Neural progenitor cell (in vitro differentiated cells): ENCODE results near the gene SACS. TPM values are rescaled to one million over a fixed set of nuclear protein-coding genes. Genes with fewer than 3 reads are reported as not detected.
"Not testable (repeated sequence)": the region's sequence is repeated elsewhere in the genome, so short reads cannot be mapped to it uniquely, and the experiment has no call there.

Experiments
- DNase-seq: peaks from one replicate; pipeline ENCODE4 v3.0.0-alpha.2; 2016; ENCODE audit warnings: low spot score
- H2AFZ ChIP-seq: fragments of 200-600 bp; sonication (generic); replicated peaks from 2 replicates; pipeline ENCODE4 v1.6.1; 2016; ENCODE audit warnings: antibody characterized with exemption
- H3F3A ChIP-seq: fragments of 200-600 bp; sonication (generic); 2 replicates; pipeline ENCODE4 v1.6.1; 2016; ENCODE audit warnings: antibody characterized with exemption, low read depth
- H3K27ac ChIP-seq: fragments of 200-600 bp; sonication (generic); 2 replicates; pipeline ENCODE4 v1.5.1; 2016; ENCODE audit warnings: mild to moderate bottlenecking
- H3K27me3 ChIP-seq: fragments of 200-600 bp; sonication (generic); 2 replicates; pipeline ENCODE4 v1.6.1; 2016; ENCODE audit warnings: mild to moderate bottlenecking, moderate library complexity
- H3K36me3 ChIP-seq: fragments of 200-600 bp; sonication (generic); 2 replicates; pipeline ENCODE4 v1.5.1; 2016
- H3K4me1 ChIP-seq: fragments of 200-600 bp; sonication (generic); 2 replicates; pipeline ENCODE4 v1.6.1; 2016; ENCODE audit warnings: mixed run types
- H3K4me2 ChIP-seq: fragments of 200-600 bp; sonication (generic); 2 replicates; pipeline ENCODE4 v1.6.1; 2016
- H3K4me3 ChIP-seq: fragments of 200-600 bp; sonication (generic); 2 replicates; pipeline ENCODE4 v1.5.1; 2016
- H3K79me2 ChIP-seq: fragments of 200-600 bp; sonication (generic); 2 replicates; pipeline ENCODE4 v1.6.1; 2016; ENCODE audit warnings: low read depth
- H3K9ac ChIP-seq: fragments of 200-600 bp; sonication (generic); 2 replicates; pipeline ENCODE4 v1.6.1; 2016
- H3K9me3 ChIP-seq: fragments of 200-600 bp; sonication (generic); 2 replicates; pipeline ENCODE4 v1.5.1; 2016; ENCODE audit warnings: low read depth
- H4K20me1 ChIP-seq: fragments of 200-600 bp; sonication (generic); 2 replicates; pipeline ENCODE4 v1.6.1; 2016; ENCODE audit warnings: low read depth
- H3K27ac Mint-ChIP-seq: 3 replicates; pipeline ENCODE4 v1.8.0; 2021; ENCODE audit warnings: mixed read lengths
- H3K27me3 Mint-ChIP-seq: 2 replicates; pipeline ENCODE4 v1.8.0; 2022; ENCODE audit warnings: low read depth, mild to moderate bottlenecking, inconsistent platforms, moderate library complexity, mixed read lengths; ENCODE audit not compliant: insufficient read depth
- H3K36me3 Mint-ChIP-seq: 3 replicates; pipeline ENCODE4 v1.8.0; 2021; ENCODE audit warnings: mixed read lengths
- H3K4me1 Mint-ChIP-seq: 3 replicates; pipeline ENCODE4 v1.8.0; 2021; ENCODE audit warnings: mixed read lengths
- H3K4me3 Mint-ChIP-seq: 3 replicates; pipeline ENCODE4 v1.8.0; 2021; ENCODE audit warnings: mild to moderate bottlenecking, moderate library complexity, mixed read lengths
- H3K9me3 Mint-ChIP-seq: 3 replicates; pipeline ENCODE4 v1.8.0; 2020; ENCODE audit warnings: mixed read lengths
- EZH2 ChIP-seq: fragments of 200-600 bp; sonication (generic); IDR thresholded peaks from 2 replicates; pipeline ENCODE4 v1.6.1; 2017; ENCODE audit warnings: antibody characterized with exemption, mild to moderate bottlenecking, moderate library complexity
- EZH2phosphoT487 ChIP-seq: fragments of 200-600 bp; sonication (generic); IDR thresholded peaks from 2 replicates; pipeline ENCODE4 v1.6.1; 2017; ENCODE audit warnings: antibody characterized with exemption
- total RNA-seq: library from RNA; depleted of rRNA; stranded (reverse); fragments of >200 nt; gene quantifications from 2 replicates; pipeline ENCODE4 v1.2.3, GENCODE V29; 2015; ENCODE audit warnings: low replicate concordance
- TF ChIP-seq, protein P1 (sequence below): fragments of 200-600 bp; sonication (generic); IDR thresholded peaks from 2 replicates; pipeline ENCODE4 v1.5.1; 2017; ENCODE audit warnings: antibody characterized with exemption, mild to moderate bottlenecking

The SACS gene
- total RNA-seq, 1 donor from 2014 or later: 77.7 TPM

DNA sequence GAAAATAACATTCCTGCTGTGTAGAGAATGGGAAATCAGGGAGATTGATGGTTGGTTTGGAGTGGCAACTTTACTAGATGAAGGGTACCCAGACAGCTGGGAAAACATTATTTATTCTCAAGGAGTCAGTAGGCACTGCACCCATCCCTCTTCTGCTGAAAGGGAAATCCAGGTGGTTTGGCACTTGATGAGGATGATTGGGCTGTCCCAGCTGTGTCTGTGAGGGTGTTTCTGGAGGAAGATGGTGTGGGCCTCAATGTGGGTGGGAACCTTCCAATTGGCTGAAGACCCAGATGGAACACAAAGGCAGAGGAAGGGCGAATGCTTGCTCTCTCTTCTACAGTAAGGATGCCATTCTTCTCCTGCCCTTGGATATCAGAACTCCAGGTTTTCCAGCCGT lies 10.4 kb upstream of the SACS start:
- no peaks in the 10 kb centered on the region for H3K36me3 ChIP-seq
- H3K9me3 ChIP-seq: no peaks in the 10 kb centered on the region
- H3K27me3 ChIP-seq: no peaks in the 10 kb centered on the region
- Mint-ChIP-seq H3K36me3 (no peaks in the 10 kb centered on the region), H3K27ac (peak overlapping the region; percentile 31), H3K4me3 (no peak overlapping the region), H3K9me3 (peaks cover 3% of the 10 kb centered on the region), H3K4me1 (peaks cover 4% of the 10 kb centered on the region), H3K27me3 (peaks cover 5% of the 10 kb centered on the region)
- H3K4me1 ChIP-seq: no peaks in the 10 kb centered on the region
- peaks cover 8% of the 10 kb centered on the region for H3F3A ChIP-seq
- no peaks in the 10 kb centered on the region for H4K20me1 ChIP-seq
- no peaks in the 10 kb centered on the region for H3K79me2 ChIP-seq
- no peak for DNase-seq
- TF ChIP-seq EZH2: no peak
- no peak for TF ChIP-seq EZH2phosphoT487
- TF ChIP-seq, protein P1, sequence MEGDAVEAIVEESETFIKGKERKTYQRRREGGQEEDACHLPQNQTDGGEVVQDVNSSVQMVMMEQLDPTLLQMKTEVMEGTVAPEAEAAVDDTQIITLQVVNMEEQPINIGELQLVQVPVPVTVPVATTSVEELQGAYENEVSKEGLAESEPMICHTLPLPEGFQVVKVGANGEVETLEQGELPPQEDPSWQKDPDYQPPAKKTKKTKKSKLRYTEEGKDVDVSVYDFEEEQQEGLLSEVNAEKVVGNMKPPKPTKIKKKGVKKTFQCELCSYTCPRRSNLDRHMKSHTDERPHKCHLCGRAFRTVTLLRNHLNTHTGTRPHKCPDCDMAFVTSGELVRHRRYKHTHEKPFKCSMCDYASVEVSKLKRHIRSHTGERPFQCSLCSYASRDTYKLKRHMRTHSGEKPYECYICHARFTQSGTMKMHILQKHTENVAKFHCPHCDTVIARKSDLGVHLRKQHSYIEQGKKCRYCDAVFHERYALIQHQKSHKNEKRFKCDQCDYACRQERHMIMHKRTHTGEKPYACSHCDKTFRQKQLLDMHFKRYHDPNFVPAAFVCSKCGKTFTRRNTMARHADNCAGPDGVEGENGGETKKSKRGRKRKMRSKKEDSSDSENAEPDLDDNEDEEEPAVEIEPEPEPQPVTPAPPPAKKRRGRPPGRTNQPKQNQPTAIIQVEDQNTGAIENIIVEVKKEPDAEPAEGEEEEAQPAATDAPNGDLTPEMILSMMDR: no peak
- H2AFZ ChIP-seq: peak overlapping the region; percentile 57
- H3K4me3 ChIP-seq: no peak overlapping the region
- no peak overlapping the region for H3K4me2 ChIP-seq
- no peak overlapping the region for H3K9ac ChIP-seq
- no peak overlapping the region for H3K27ac ChIP-seq

GRCh38 chr13:23443110-23443509 lies 9.6 kb upstream of the SACS start:
- Histone ChIP-seq H2AFZ (no peak overlapping the region), H3K27ac (no peak overlapping the region), H4K20me1 (no peaks in the 10 kb centered on the region), H3K79me2 (no peaks in the 10 kb centered on the region), H3K4me1 (no peaks in the 10 kb centered on the region), H3K9me3 (no peaks in the 10 kb centered on the region), H3F3A (peaks cover 3% of the 10 kb centered on the region), H3K36me3 (no peaks in the 10 kb centered on the region), H3K9ac (no peak overlapping the region), H3K27me3 (no peaks in the 10 kb centered on the region), H3K4me2 (no peak overlapping the region), H3K4me3 (no peak overlapping the region)
- no peak overlapping the region for H3K27ac Mint-ChIP-seq
- H3K36me3 Mint-ChIP-seq: no peaks in the 10 kb centered on the region
- no peak overlapping the region for H3K4me3 Mint-ChIP-seq
- DNase-seq: no peak
- TF ChIP-seq, protein P1: no peak
- TF ChIP-seq EZH2phosphoT487 (no peak), EZH2 (no peak)
- peaks cover 6% of the 10 kb centered on the region for H3K4me1 Mint-ChIP-seq
- peaks cover 3% of the 10 kb centered on the region for H3K9me3 Mint-ChIP-seq
- H3K27me3 Mint-ChIP-seq: peaks cover 5% of the 10 kb centered on the region

DNA sequence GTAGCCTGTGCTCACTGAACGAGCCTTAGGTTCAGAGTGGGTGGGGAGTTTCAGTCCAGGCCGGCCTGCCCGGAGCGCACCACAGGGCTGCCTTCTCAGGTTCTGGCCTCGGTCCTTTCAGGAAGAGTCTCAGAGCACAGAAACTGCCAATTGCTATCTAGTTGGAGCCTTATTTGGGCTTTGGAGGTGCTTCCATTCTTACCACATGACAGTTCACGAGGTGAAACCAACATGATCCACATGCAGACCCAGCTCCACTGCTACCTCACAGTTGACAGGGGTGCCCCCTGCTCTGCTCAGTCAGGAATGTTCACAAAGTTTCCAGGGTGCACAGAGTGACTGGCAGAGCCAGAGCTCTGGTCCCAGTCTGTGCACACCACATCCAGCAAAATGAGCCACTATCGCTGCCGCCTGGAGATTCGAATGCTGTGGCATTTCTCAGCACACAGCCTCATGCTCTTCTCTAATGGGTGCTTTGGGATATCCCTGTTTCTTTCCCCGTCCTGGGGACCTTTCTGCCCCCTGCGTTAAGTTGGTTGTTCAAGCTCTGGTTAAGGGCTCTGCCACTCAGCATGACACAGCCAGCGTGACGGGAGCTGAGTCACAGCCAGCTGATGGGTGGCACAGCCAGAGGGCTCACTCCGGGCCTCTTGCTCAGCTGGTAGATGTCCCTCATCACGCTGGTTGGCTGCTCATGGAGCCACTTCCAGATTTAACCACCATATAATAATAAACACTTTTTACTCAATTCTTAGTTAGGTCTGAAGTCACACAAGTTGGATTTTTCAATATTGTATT lies 7.5 kb upstream of the SACS start:
- no peaks in the 10 kb centered on the region for H3K79me2 ChIP-seq
- no peaks in the 10 kb centered on the region for H3F3A ChIP-seq
- no peaks in the 10 kb centered on the region for H4K20me1 ChIP-seq
- H3K9me3 ChIP-seq: no peaks in the 10 kb centered on the region
- Mint-ChIP-seq H3K36me3 (no peaks in the 10 kb centered on the region), H3K4me3 (no peak overlapping the region), H3K4me1 (peaks cover 10% of the 10 kb centered on the region), H3K9me3 (peaks cover 3% of the 10 kb centered on the region), H3K27me3 (peaks cover 5% of the 10 kb centered on the region), H3K27ac (no peak overlapping the region)
- H3K4me3 ChIP-seq: no peak overlapping the region
- H3K9ac ChIP-seq: no peak overlapping the region
- no peak for DNase-seq
- no peaks in the 10 kb centered on the region for H3K4me1 ChIP-seq
- H3K36me3 ChIP-seq: no peaks in the 10 kb centered on the region
- no peak overlapping the region for H3K4me2 ChIP-seq
- no peak overlapping the region for H3K27ac ChIP-seq
- TF ChIP-seq EZH2phosphoT487 (no peak), EZH2 (no peak)
- H3K27me3 ChIP-seq: no peaks in the 10 kb centered on the region
- H2AFZ ChIP-seq: peak overlapping the region; percentile 55

GRCh38 chr13:23440324-23440723 lies 6.8 kb upstream of the SACS start:
- not testable (repeated sequence) for H3K27me3 ChIP-seq, H3K9me3 Mint-ChIP-seq, H3K36me3 Mint-ChIP-seq, H3K27me3 Mint-ChIP-seq, H3K27ac ChIP-seq, H3K4me3 Mint-ChIP-seq, H4K20me1 ChIP-seq, H2AFZ ChIP-seq, H3K79me2 ChIP-seq, H3K4me3 ChIP-seq, DNase-seq, H3K4me2 ChIP-seq, H3K9me3 ChIP-seq, H3K4me1 ChIP-seq, H3K36me3 ChIP-seq, H3K27ac Mint-ChIP-seq, H3F3A ChIP-seq, H3K9ac ChIP-seq, H3K4me1 Mint-ChIP-seq
